Activated T-cell treated with anti-CD3 and anti-CD28 coated beads, Interleukin-2, amount 50 U/mL, for 4 hours (primary cell): ENCODE data around the gene CPTP. TPM values are rescaled to one million over a fixed set of nuclear protein-coding genes. Genes with fewer than 3 reads are reported as not detected.

Source experiments
- ATAC-seq, 2 donors: fragments of 200-7000 bp; cut with Tn5 transposase; one replicate each; pipeline ENCODE4 v1.10.0; 2021
- DNase-seq: peaks from one replicate; pipeline ENCODE4 v3.0.0-alpha.2; 2020
- H3K27me3 Mint-ChIP-seq: one replicate; pipeline ENCODE4 v1.8.0; 2021; ENCODE audit warnings: low read depth, mixed read lengths
- H3K36me3 Mint-ChIP-seq: one replicate; pipeline ENCODE4 v1.8.0; 2022; ENCODE audit warnings: mixed read lengths; ENCODE audit not compliant: insufficient read depth
- H3K4me1 Mint-ChIP-seq: one replicate; pipeline ENCODE4 v1.8.0; 2021; ENCODE audit warnings: low read depth, mixed read lengths
- H3K4me3 Mint-ChIP-seq: one replicate; pipeline ENCODE4 v1.8.0; 2021; ENCODE audit warnings: mild to moderate bottlenecking, moderate library complexity, mixed read lengths
- H3K9me3 Mint-ChIP-seq: one replicate; pipeline ENCODE4 v1.8.0; 2021; ENCODE audit warnings: mixed read lengths
- total RNA-seq, 3 donors: library from RNA; stranded (reverse); gene quantifications; one replicate each; pipeline ENCODE4 v1.2.1, GENCODE V29; 2021

The CPTP gene
- total RNA-seq, 3 donors from 2014 or later = 16.0 to 18.4 (median 18.1) TPM

- H3K4me3 Mint-ChIP-seq = peak overlapping the region; percentile 81
- peak; percentile 39 to 41 for ATAC-seq
- H3K9me3 Mint-ChIP-seq = no peaks in the 10 kb centered on the region
- DNase-seq = no peak
- no peaks in the 10 kb centered on the region for H3K36me3 Mint-ChIP-seq
- peaks cover 33% of the 10 kb centered on the region for H3K4me1 Mint-ChIP-seq
- H3K27me3 Mint-ChIP-seq = peaks cover 14% of the 10 kb centered on the region
Observed at GRCh38 chr1:1348420-1349255, 24.0 kb downstream of the CPTP start.

- Mint-ChIP-seq H3K27me3 (peaks cover 18% of the 10 kb centered on the region), H3K36me3 (no peaks in the 10 kb centered on the region), H3K4me3 (peak within 1 kb of the TSS; percentile 81), H3K9me3 (no peaks in the 10 kb centered on the region), H3K4me1 (peaks cover 34% of the 10 kb centered on the region)
- peak; percentile 69 for DNase-seq
- ATAC-seq = peak; percentile 81 to 83
Observed at GRCh38 chr1:1349256-1350012, 24.8 kb downstream of the CPTP start, which contains the start of gene DVL1. Gene DVL1 (minus strand): TSS chr1:1349418. CDS start chr1:1349065, 353 bp downstream.

GRCh38 chr1:1351511-1352427, 27.2 kb downstream of the CPTP start:
- Mint-ChIP-seq H3K27me3 (peaks cover 19% of the 10 kb centered on the region), H3K4me3 (peak overlapping the region; percentile 56), H3K4me1 (peaks cover 21% of the 10 kb centered on the region), H3K36me3 (no peaks in the 10 kb centered on the region), H3K9me3 (no peaks in the 10 kb centered on the region)
- no peak for DNase-seq
- ATAC-seq = no peak

- no peak for DNase-seq
- no peaks in the 10 kb centered on the region for H3K9me3 Mint-ChIP-seq
- H3K4me3 Mint-ChIP-seq = peak overlapping the region; percentile 56
- peaks cover 30% of the 10 kb centered on the region for H3K27me3 Mint-ChIP-seq
- H3K36me3 Mint-ChIP-seq = no peaks in the 10 kb centered on the region
- peaks cover 11% of the 10 kb centered on the region for H3K4me1 Mint-ChIP-seq
- ATAC-seq = no peak
Observed at GRCh38 chr1:1352786-1353388, 28.3 kb downstream of the CPTP start.

GRCh38 chr1:1353389-1354151, 29.0 kb downstream of the CPTP start:
- H3K4me1 Mint-ChIP-seq = peaks cover 11% of the 10 kb centered on the region
- ATAC-seq = no peak

GRCh38 chr1:1354271-1355247, 30.0 kb downstream of the CPTP start:
- DNase-seq (no peak), ATAC-seq (peak; percentile 19 to 27)
- H3K36me3 Mint-ChIP-seq = no peaks in the 10 kb centered on the region
- H3K9me3 Mint-ChIP-seq = no peaks in the 10 kb centered on the region
- H3K4me3 Mint-ChIP-seq = no peak overlapping the region
- H3K4me1 Mint-ChIP-seq = peaks cover 18% of the 10 kb centered on the region
- H3K27me3 Mint-ChIP-seq = peaks cover 35% of the 10 kb centered on the region

More at GRCh38 chr1:1353389-1354151, 29.0 kb downstream of the CPTP start:
- DNase-seq = no peak
- Mint-ChIP-seq H3K4me3 (no peak overlapping the region), H3K9me3 (no peaks in the 10 kb centered on the region), H3K36me3 (no peaks in the 10 kb centered on the region), H3K27me3 (peaks cover 35% of the 10 kb centered on the region)

- H3K4me3 Mint-ChIP-seq = no peak overlapping the region
- ATAC-seq (peak in 1 of 2 donors; percentile 23), DNase-seq (no peak)
- peaks cover 18% of the 10 kb centered on the region for H3K4me1 Mint-ChIP-seq
- H3K36me3 Mint-ChIP-seq = no peaks in the 10 kb centered on the region
- no peaks in the 10 kb centered on the region for H3K9me3 Mint-ChIP-seq
- H3K27me3 Mint-ChIP-seq = peaks cover 35% of the 10 kb centered on the region
Observed at GRCh38 chr1:1355416-1355815, 30.8 kb downstream of the CPTP start.

- H3K4me1 Mint-ChIP-seq = peaks cover 18% of the 10 kb centered on the region
- H3K4me3 Mint-ChIP-seq = no peak overlapping the region
- H3K9me3 Mint-ChIP-seq = no peaks in the 10 kb centered on the region
- peaks cover 40% of the 10 kb centered on the region for H3K27me3 Mint-ChIP-seq
- ATAC-seq = no peak
- no peaks in the 10 kb centered on the region for H3K36me3 Mint-ChIP-seq
- no peak for DNase-seq
Observed at GRCh38 chr1:1356166-1356795, 31.7 kb downstream of the CPTP start.

- H3K27me3 Mint-ChIP-seq = peaks cover 40% of the 10 kb centered on the region
- H3K4me1 Mint-ChIP-seq = peaks cover 18% of the 10 kb centered on the region
- ATAC-seq (no peak), DNase-seq (no peak)
- H3K9me3 Mint-ChIP-seq = no peaks in the 10 kb centered on the region
- no peaks in the 10 kb centered on the region for H3K36me3 Mint-ChIP-seq
- H3K4me3 Mint-ChIP-seq = no peak overlapping the region
Observed at GRCh38 chr1:1356796-1357401, 32.3 kb downstream of the CPTP start.

GRCh38 chr1:1357871-1358432, 33.4 kb downstream of the CPTP start:
- Mint-ChIP-seq H3K4me1 (peaks cover 9% of the 10 kb centered on the region), H3K9me3 (no peaks in the 10 kb centered on the region), H3K36me3 (no peaks in the 10 kb centered on the region), H3K4me3 (no peak overlapping the region), H3K27me3 (peaks cover 30% of the 10 kb centered on the region)
- DNase-seq (no peak), ATAC-seq (no peak)

GRCh38 chr1:1358433-1359271, 34.0 kb downstream of the CPTP start, which contains the start of gene MXRA8:
Gene MXRA8 (minus strand): TSS chr1:1358555. CDS start chr1:1358504, 51 bp downstream.
- ATAC-seq = peak in 1 of 2 donors; percentile 13
- Mint-ChIP-seq H3K4me3 (no peak within 1 kb of the TSS), H3K36me3 (no peaks in the 10 kb centered on the region)

More at GRCh38 chr1:1358433-1359271, 34.0 kb downstream of the CPTP start, which contains the start of gene MXRA8:
- Mint-ChIP-seq H3K9me3 (no peaks in the 10 kb centered on the region), H3K4me1 (peaks cover 8% of the 10 kb centered on the region), H3K27me3 (peaks cover 26% of the 10 kb centered on the region)
- DNase-seq = no peak
